Activated T-cell treated with anti-CD3 and anti-CD28 coated beads for 1 hour (primary cell): ENCODE measurements around the gene MROH2A.

ENCODE experiments used
- DNase-seq: peaks from one replicate; pipeline ENCODE4 v3.0.0-alpha.2; 2020; ENCODE audit warnings: low read depth

Gene MROH2A

DNA sequence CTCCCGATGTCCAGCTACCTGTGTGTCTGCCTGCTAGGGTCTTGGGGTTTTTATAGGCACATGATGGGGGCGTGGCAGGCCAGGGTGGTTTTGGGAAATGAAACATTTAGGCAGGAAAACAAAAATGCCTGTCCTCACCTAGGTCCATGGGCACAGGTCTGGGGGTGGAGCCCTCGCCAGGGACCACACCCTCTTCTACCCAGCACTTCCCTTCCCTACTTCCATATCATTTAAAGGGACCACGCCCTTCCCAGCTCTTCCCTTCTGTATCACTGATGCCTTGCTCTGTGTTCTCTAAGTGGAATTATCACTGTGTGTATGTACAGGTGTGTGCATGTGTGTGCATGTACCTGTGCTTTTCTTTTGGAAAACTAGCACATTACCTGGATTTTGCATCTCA, 11.7 kb upstream of the MROH2A start:
- DNase-seq, result no peak

DNA sequence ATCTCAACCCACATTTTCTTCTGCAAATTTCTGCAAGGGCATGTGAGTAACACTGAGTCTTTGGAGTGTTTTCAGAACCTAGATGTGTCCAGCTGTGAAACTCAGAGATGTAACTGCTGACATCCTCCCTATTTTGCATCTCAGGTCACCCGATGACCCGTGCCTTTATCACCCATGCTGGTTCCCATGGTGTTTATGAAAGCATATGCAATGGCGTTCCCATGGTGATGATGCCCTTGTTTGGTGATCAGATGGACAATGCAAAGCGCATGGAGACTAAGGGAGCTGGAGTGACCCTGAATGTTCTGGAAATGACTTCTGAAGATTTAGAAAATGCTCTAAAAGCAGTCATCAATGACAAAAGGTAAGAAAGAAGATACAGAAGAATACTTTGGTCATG, 10.1 kb upstream of the MROH2A start:
- DNase-seq, result no peak

DNA sequence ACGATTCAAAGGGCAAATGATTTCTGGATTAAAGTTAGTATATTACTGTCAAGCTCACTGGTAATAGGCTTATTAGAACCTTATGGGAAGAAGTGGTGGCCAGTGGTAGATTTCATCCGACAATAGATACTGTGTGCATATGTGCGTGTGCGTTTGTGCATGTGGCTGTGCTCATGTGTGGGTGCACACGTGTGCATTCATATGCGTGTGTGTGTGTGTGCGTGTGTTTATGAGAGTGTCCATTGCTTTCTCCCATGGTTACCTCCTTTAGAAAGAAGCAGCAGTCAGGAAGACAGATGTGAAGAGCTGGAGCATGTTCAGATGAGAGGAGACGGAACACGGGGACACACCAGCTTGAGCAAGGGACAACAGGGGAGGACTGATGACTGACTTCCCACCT, 8.9 kb upstream of the MROH2A start:
- no peak for DNase-seq

DNA sequence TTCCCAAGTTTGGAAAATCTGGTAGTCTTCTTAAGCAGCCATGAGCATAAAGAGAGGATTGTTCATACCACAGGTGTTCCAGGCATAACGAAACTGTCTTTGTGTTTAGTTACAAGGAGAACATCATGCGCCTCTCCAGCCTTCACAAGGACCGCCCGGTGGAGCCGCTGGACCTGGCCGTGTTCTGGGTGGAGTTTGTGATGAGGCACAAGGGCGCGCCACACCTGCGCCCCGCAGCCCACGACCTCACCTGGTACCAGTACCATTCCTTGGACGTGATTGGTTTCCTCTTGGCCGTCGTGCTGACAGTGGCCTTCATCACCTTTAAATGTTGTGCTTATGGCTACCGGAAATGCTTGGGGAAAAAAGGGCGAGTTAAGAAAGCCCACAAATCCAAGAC, 6.0 kb upstream of the MROH2A start:
- DNase-seq, result no peak

DNA sequence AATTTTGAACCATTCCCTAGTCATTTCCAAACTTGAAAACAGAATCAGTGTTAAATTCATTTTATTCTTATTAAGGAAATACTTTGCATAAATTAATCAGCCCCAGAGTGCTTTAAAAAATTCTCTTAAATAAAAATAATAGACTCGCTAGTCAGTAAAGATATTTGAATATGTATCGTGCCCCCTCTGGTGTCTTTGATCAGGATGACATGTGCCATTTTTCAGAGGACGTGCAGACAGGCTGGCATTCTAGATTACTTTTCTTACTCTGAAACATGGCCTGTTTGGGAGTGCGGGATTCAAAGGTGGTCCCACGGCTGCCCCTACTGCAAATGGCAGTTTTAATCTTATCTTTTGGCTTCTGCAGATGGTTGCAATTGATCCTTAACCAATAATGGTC, 5.5 kb upstream of the MROH2A start:
- DNase-seq, result no peak

DNA sequence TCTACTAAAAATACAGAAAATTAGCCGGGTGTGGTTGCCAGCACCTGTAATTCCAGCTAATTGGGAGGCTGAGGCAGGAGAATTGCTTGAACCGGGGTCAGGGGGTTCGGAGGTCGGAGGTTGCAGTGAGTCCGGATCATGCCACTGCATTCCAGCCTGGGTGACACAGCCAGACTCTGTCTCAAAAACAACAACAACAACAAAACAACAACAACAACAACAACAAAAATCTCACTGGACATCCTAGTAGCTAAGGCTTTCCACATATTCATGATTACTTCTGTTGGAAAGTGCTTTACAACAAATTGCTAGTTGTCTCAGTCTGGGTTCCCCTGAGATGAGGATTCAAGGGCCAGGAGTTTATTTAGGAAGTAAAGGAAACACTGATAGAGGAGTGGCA, 4.3 kb upstream of the MROH2A start:
- no peak for DNase-seq

DNA sequence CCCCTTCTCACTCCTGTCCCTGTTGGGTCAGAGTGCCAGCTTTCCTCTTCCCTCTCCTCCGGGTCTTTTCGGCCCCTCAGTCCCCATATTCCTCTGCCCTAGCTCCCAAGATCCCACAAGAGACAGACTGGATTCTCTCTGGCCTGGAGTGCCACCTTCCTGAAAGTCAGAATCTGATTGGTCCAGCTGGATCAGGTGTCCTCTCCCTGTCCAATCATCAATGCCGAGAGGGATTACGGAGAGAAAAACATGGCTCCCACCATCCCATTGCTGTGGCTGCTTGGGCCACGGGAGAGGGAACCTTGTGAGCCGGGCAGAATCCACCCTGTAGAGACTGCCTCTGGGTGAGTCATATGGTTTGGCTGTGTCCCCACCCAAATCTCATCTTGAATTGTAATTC, 2.7 kb upstream of the MROH2A start:
- no peak for DNase-seq

DNA sequence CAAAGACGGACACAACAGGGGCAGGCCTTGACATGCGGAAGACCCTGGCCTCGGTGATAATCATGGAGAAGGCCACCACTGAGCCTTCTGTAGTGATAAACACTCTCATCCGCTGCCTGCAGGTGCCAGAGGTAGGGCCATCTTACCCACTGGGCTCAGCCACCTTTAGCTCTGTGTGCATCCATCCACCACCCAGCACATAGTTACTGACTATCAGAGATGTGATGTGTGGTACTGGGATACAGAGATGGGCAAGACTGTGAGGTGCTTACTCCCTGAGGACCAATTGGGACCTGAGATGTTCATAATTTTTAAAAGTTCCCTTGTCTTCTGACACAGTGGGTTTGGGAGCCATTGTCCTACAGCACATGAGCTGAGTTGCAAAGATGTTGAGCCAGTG, 1.6 kb downstream of the MROH2A start:
- no peak for DNase-seq

DNA sequence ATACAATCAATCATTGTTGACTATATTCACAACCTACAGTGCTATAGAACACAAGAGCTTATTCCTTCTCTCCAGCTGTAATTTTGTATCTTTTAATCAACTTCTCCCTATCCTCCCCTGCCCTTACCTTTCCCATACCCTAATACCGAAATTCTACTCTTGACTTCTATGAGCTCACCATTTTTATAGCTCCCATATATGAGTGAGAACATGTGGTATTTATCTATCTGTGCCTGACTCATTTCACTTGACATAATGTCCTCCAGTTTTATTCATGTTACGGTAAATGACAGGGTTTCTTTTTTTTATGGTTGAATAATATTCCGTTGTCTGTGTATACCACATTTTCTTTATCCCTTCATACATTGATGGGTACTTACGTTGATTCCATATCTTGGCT, 2.6 kb downstream of the MROH2A start:
- DNase-seq, result no peak

DNA sequence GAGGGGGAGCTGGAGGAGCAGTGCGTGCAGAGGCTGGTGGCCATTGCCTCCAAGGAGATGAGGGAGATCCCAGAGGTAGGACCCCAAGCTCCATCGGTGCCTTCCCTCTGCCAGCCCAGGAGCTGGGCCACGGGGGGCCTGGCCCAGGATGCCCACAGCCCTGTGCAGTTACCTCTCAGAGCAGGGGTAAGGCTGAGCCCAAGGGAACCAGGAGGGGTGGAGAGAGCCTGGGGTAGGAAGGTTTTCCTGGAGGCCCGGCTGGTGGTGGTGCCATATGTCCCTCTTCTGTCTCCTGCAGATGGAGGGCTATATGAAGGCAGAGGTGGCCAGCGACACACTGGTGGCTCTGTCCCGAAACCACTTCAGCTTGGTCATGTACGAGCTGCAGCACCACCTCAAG, 11.4 kb downstream of the MROH2A start:
- DNase-seq, result no peak

DNA sequence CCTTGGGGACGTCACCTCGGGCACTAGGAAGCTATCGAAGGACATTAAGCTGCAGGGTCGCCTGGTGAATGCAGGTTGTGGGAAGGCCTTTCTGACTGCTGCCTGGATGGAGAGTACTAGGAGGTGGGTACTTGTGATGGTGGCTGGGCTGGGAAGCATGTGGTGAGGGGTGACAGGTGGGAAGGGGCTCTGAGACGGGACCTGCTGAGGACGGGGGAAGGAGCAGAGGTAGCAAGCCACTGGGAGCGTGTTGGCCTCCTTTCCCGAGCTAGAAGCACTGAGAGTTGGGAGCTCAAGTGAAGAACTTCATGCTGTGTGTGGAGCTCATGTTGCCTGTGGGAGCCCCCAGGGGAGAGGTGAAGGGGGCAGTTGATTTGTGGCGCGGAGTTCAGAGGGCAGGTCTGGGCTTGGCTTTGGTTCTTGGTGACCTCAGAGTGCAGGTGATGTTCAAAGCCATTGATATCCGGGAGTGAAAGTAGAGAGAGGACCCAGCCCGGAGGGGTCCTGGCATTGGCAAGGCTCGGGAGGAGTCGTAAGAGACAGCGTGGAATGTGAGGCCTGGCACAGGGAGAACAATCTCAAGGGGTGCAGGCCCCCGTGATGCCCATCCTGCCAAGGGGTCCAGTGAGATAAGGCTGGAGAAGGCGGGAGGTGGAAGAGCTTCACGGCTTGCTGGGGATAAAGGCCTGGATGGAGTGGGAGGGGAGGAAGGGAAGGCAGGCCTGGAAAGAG, 13.2 kb downstream of the MROH2A start:
- no peak for DNase-seq

DNA sequence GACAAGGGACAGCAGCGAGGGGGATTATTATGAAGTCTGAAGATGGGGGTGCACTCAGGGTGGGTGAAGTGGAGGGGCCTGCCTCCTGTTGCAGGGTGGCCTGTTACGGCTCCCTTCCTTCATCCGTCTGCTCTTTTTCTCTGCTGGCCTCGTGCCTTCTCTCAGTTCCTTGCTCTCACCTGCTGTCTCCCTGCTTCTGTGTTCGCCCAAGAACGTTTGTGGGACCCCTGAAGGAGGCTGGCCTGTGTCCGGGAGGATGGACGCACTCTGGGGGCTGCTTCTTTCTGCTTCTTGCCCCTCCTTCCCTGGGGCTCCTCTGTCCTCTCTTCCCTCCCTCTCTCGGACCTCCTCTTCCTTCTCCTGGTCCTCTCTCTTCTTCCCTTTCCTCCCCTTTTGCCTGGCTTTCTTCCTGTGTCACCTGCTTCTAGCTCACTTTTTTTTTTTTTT, 13.8 kb downstream of the MROH2A start:
- DNase-seq, result no peak

DNA sequence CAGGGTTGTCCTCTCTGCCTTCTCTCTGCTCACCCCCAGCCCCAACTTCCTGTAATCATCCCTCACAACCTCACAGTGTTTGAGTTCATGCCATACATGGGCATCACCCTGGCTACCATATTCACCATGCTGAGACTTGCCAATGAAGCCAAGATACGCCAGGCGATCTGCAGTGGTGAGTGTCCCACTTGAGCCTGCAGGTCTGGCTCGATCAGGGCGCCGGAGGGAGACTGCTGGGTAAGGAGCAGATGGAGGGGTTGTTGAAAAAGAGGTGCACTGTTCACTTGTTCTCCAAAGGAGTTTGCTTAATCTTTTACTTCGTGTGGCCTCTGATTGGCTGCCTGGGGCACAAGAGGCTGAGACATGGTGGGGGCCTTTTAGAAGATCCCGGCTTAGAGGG, 14.6 kb downstream of the MROH2A start:
- no peak for DNase-seq

DNA sequence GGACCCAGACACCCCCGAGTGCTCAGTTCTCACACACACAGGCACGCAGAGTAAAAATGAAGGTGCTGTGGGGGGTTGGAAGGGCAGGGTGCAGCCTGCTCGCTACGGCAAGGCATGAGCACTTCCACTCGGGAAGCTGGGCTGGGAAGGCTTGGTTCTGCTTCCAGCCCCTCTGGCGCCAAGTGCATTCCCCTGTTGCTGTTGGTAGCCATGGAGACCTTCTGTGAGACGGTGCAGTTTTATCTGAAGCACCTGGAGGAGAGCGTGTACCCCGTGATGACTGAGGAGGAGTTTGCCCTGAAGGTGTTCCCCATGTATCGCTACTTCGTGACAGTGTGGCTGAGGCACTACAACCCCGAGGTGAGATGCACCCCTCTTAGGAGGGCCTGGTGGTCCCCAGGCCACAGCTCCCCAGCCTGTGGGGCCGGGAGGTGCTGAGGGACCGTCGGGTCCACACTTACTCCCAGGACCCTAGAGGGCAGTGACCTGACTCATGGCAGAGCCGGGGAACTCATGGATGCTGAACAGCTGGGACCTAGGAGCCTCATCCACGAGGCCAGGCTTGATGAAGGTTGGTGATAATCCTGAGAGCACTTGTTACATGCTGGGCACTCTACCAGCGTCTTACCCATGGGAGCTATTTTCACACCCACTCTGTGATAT, 15.5 kb downstream of the MROH2A start:
- DNase-seq, result no peak

DNA sequence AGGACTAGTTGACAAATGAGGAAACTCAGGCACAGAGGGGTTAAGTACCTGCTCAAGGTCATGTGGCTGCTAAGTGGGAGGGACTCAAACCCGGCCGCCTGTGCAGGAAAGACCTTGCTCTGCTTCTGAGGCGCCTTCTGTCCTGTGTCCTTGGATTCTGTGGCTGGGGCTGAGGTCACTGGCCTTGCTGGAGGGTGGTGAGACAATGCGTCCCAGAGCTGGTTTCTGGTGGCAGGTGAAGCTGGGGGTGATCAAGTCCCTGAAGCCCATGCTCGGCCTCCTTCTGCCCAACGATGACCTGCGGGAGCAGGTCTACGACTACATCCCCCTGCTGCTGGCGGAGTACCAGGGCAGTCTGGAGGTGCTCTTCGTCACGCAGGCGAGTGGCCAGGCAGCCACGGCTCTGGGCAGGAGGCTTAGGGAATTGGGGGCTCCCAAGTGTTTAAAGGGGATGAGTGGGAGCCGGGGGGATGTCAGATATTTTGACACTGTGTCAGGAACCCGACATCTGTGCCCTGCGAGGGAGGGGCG, 16.1 kb downstream of the MROH2A start:
- no peak for DNase-seq

DNA sequence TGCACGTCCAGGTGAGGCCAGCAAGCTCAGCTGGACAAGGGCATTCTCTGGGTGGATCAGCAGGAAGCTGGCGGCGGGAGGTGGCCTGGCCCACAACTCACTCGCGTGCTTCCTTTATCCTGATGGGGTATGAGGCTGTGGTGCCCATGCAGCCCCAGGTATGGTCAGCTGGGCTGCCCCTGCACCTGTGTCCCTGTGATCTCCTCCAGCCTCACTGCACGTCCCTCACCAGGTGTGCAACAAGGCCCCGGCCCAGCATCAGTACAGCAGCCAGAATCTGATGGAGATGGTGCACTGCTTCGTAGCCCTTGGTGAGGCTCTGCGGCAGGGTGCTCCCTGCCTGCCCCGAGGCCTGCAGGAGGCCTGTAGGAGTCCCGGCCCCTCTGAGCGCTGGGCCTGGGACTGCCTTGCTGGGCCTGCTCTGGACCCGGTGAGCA, 17.6 kb downstream of the MROH2A start:
- no peak for DNase-seq

DNA sequence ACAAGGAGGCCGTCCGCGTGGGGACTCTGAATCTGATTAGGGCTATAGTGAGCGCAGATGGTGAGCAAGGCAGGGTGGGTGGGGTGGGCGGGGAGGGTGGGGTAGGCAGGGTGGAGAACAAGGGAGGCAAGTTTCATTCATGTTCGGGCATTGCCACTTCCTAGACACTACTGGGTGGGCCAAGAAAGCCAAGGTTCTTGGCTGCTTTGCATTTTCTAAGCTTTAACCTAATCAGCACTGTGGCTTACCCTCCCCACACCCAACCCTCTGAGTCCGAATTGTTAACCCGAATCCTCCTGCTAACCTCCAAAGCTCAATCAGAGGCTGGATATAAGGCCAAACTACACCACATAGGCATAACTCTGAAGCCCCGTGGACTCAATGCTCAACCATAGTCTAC, 18.1 kb downstream of the MROH2A start:
- DNase-seq, result no peak

DNA sequence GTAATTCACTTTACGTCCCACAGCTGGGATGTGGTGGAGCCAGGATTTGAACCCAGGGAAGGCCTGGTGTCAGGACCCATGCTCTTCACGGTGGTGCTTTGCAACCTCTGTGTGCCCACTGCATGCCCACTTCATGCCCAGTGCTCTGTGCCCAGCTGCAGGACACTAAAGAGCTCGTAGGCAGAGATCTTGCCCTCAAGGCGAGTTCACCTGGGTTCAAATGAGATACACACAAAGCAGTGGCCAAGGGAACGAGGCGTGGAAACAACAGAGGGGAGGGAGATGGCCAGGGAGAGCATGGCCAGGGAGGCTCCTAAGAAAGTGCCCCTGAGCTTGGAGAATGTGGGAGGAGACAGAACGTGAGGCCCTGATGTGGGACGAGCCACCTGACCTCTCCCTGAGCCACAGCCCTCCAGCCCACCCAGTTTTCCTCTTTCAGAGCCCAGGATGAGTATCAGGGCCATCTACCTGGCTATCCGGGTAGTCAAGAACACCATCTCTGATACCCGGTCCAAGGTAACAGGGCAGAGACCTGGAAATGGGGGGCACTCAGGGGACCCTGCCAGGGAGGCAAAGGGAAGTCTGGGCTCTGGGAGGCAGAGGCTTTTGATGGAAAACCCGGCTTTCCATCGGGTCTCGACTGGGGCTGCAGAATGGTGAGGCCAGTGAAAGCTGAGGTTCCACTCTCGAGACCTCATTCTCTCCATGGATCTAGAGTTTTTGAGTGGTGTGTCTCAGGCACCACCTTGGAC, 20.4 kb downstream of the MROH2A start:
- no peak for DNase-seq

DNA sequence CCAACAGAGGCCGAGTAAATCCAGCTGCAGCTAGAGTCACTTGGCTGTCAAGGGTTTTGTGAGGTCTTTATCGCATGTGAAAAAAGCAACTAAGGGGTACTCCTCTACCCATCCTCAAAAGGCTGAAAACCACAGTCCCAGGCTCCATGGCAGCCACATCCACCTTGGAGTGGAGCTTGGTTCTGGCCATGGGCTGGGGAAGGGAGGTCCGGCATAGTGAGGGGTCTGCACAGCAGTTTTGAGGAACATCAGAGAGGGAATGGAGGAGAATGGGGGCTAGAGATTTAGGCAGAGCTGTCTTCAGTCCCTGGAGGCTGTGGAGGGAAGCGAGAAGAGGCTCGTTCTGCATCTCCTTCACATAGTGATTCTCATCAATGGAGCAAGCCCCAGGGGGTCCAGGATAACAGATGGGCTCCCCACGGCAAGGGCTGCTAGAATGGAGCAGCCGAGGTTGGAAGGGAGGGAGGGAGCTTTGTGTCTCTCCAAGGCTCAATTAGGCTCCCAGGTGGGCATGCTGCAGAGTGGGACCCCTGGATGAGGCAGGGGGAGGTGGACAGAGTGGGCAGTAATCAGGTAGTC, 21.0 kb downstream of the MROH2A start:
- DNase-seq, result no peak

DNA sequence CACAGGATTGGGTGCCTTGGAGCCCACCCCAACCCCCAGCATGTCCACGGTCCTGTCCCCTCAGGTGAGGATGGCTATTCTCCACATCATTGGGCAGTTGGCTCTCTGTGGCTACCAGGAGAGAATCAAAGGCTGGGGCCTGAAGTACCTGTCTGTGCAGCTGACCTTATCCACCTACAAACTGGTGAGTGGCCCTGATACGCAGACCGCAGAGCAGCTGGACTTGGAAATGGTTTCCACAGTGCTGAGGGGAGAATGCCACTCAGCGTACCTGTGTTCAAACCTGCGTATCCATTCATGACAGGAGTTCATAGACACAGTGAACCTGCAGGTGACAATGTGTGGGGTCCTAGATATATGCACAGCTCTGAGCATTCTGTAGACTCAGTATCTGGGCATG, 21.6 kb downstream of the MROH2A start:
- DNase-seq, result no peak

DNA sequence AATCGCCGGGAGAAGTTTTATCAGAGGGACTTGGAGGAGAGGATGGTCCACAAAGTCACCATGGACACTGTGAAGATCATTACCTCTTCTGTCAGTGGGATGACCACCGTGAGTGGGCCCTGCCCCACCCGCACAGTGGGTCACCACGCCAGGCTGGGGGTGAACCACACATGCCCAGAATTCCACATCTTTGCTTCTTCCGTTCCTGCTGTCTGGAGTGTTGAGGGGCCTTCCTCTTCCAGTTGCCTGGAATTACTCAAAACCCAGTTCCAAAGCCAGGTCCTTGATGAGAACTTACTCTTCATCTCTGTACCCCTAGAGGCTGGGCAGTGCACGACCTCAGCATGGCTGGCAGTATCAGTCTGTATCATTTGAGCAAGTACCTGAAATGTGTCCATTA, 22.1 kb downstream of the MROH2A start:
- no peak for DNase-seq

DNA sequence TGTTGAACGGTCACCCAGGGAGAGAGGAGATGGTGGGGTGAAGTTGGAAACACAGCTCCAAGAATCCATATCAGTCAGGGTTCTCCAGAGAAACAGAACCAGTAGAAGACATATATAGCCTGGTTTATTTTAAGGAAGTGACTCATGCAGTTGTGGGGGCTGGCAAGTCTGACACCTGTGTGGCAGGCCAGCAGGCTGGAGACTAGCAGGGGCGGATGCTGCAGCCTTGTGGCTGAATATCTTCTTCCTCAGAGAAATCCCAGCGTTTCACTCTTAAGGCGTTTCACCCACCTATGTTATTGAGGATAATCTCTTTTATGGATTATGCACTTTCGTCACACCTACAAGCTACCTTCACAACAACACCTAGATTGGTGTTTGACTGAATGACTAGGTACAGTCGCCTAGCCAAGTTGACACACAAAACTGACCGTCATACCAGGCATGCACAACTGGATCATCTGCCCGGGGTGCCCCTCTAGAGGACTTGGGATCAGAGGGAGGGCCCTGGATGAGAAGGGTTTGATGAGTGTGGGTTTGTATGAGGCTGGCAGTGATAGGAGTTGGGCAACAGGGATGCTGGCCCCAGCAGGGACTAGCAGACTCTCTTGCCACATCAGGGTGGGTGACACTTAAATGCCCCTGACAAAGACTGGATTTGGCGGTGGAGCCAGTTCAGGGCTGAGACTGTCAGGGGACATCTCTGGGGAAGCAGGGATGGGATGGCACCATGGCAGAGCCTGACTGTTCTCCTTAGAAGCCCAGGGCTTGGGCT, 23.4 kb downstream of the MROH2A start:
- no peak for DNase-seq
